Liver (tissue), 9 donors: ENCODE results near the gene SLC8A3. TPM values are rescaled to one million over a fixed set of nuclear protein-coding genes. Genes with fewer than 3 reads are reported as not detected.

Experiments used
- DNase-seq: peaks from one replicate; pipeline ENCODE4 v3.0.0-alpha.2; 2017; ENCODE audit warnings: low spot score
- H3K27ac ChIP-seq, 2 donors: one replicate each; pipeline ENCODE4 v1.7.0; 2013; ENCODE audit warnings: inconsistent platforms in 2 of 2, low read length in 2 of 2, control low read depth in 1 of 2, low read depth in 1 of 2, mild to moderate bottlenecking in 1 of 2
- H3K27me3 ChIP-seq, 4 donors: one replicate each; pipeline versions ENCODE4 v1.6.1 to v1.7.0; 2013; ENCODE audit warnings: low read length in 3 of 4, inconsistent platforms in 1 of 4, mild to moderate bottlenecking in 1 of 4, moderate library complexity in 1 of 4; ENCODE audit not compliant: control insufficient read depth in 4 of 4, insufficient read depth in 4 of 4
- H3K36me3 ChIP-seq, 4 donors: one replicate each; pipeline versions ENCODE4 v1.6.1 to v1.7.0; 2013; ENCODE audit warnings: low read length in 3 of 4, mild to moderate bottlenecking in 3 of 4, low read depth in 1 of 4, moderate library complexity in 1 of 4; ENCODE audit not compliant: control insufficient read depth in 4 of 4, insufficient read depth in 3 of 4
- H3K4me1 ChIP-seq, 4 donors: one replicate each; pipeline versions ENCODE4 v1.6.1 to v1.7.0; 2013; ENCODE audit warnings: low read length in 3 of 4, mild to moderate bottlenecking in 3 of 4, moderate library complexity in 1 of 4; ENCODE audit not compliant: control insufficient read depth in 4 of 4, insufficient read depth in 4 of 4
- H3K4me3 ChIP-seq, 3 donors: one replicate each; pipeline versions ENCODE4 v1.6.1 to v1.7.0; 2013; ENCODE audit warnings: low read length in 3 of 3, control low read depth in 1 of 3, low read depth in 1 of 3, mild to moderate bottlenecking in 1 of 3
- H3K9ac ChIP-seq, 2 donors: one replicate each; pipeline ENCODE4 v1.7.0; 2013; ENCODE audit warnings: low read length in 2 of 2, mild to moderate bottlenecking in 2 of 2, moderate library complexity in 2 of 2, control low read depth in 1 of 2, low read depth in 1 of 2
- H3K9me3 ChIP-seq, 4 donors: one replicate each; pipeline versions ENCODE4 v1.6.1 to v1.7.0; 2013; ENCODE audit warnings: low read length in 3 of 4; ENCODE audit not compliant: control insufficient read depth in 4 of 4
- CTCF ChIP-seq: fragments of 150-350 bp; IDR thresholded peaks from 2 replicates; pipeline ENCODE4 v1.5.1; 2017; ENCODE audit warnings: improper control_type of control experiment, low read depth, low read length; ENCODE audit not compliant: missing input control
- EGR1 ChIP-seq, 2 donors: IDR thresholded peaks; 2 replicates each; pipeline ENCODE4 v1.6.1; 2016 to 2018; ENCODE audit warnings: antibody characterized with exemption in 2 of 2, low read depth in 2 of 2
- FOXA1 ChIP-seq: IDR thresholded peaks from 2 replicates; pipeline ENCODE4 v1.6.1; 2016; ENCODE audit warnings: antibody characterized with exemption
- FOXA2 ChIP-seq: IDR thresholded peaks from 2 replicates; pipeline ENCODE4 v1.6.1; 2016; ENCODE audit warnings: antibody characterized with exemption
- GABPA ChIP-seq, 2 donors: IDR thresholded peaks in 1 of 2; conservative IDR thresholded peaks in 1 of 2; 2 replicates each; pipeline ENCODE4 v1.6.1; 2016; ENCODE audit warnings: antibody characterized with exemption in 2 of 2, mild to moderate bottlenecking in 1 of 2, moderate library complexity in 1 of 2
- HNF4A ChIP-seq, 2 donors: conservative IDR thresholded peaks; 2 replicates each; pipeline ENCODE4 v1.6.1; 2016; ENCODE audit warnings: antibody characterized with exemption in 2 of 2, mild to moderate bottlenecking in 2 of 2
- HNF4G ChIP-seq: IDR thresholded peaks from 2 replicates; pipeline ENCODE4 v1.6.1; 2016; ENCODE audit warnings: antibody characterized with exemption
- JUND ChIP-seq, 2 donors: IDR thresholded peaks; 2 replicates each; pipeline ENCODE4 v1.6.1; 2016; ENCODE audit warnings: antibody characterized with exemption in 2 of 2
- MAX ChIP-seq: IDR thresholded peaks from 2 replicates; pipeline ENCODE4 v1.6.1; 2016; ENCODE audit warnings: antibody characterized with exemption
- NR2F2 ChIP-seq: IDR thresholded peaks from 2 replicates; pipeline ENCODE4 v1.6.1; 2016; ENCODE audit warnings: antibody characterized with exemption
- REST ChIP-seq: IDR thresholded peaks from 2 replicates; pipeline ENCODE4 v1.6.1; 2016; ENCODE audit warnings: antibody characterized with exemption, mild to moderate bottlenecking
- RXRA ChIP-seq, 2 donors: IDR thresholded peaks; 2 replicates each; pipeline ENCODE4 v1.6.1; 2017 to 2018; ENCODE audit warnings: antibody characterized with exemption in 2 of 2, mild to moderate bottlenecking in 1 of 2
- TAF1 ChIP-seq: conservative IDR thresholded peaks from 2 replicates; pipeline ENCODE4 v1.6.1; 2016; ENCODE audit warnings: antibody characterized with exemption, mild to moderate bottlenecking
- YY1 ChIP-seq: IDR thresholded peaks from 2 replicates; pipeline ENCODE4 v1.6.1; 2016; ENCODE audit warnings: antibody characterized with exemption, mild to moderate bottlenecking
- WGBS: extraction: QIAGEN DNeasy Blood & Tissue Kit; methylation state at CpG from one replicate; pipeline ENCODE4 v1.1.7; 2013; 5-methylcytosine and 5-hydroxymethylcytosine counted together
- polyA plus RNA-seq, 2 donors: library from polyadenylated mRNA; stranded (reverse) in 1 of 2; unstranded in 1 of 2; fragments of 200-250 nt in 1 of 2; fragments of >200 nt in 1 of 2; fragmentation: Nextera tagmentation in 1 of 2; extraction: Ambion mirVana in 1 of 2; gene quantifications; one replicate each; pipeline versions ENCODE4 v1.2.1 to v1.2.3, GENCODE V29; 2013 to 2015
- total RNA-seq, 2 donors: library from RNA; depleted of rRNA; stranded (reverse); fragments of >200 nt; gene quantifications; one replicate each; pipeline ENCODE4 v1.2.3, GENCODE V29; 2014
- TF ChIP-seq, protein P1 (sequence below): IDR thresholded peaks from 2 replicates; pipeline ENCODE4 v1.6.1; 2016; ENCODE audit warnings: antibody characterized with exemption
- TF ChIP-seq, protein P2 (sequence below): IDR thresholded peaks from 2 replicates; pipeline ENCODE4 v1.6.1; 2016; ENCODE audit warnings: antibody characterized with exemption
- donor health status: healthy.
- donor health status: healthy.
- donor health status: healthy.
- donor health status: healthy.
- donor health status: healthy.

Gene SLC8A3
- total and polyA plus RNA-seq, 4 donors: 0.05 to 0.56 (median 0.10) TPM; not detected in 1

- H3K27me3 ChIP-seq: no peaks in the 10 kb centered on the region
- H3K36me3 ChIP-seq: no peaks in the 10 kb centered on the region
- DNase-seq: no peak
- H3K9ac ChIP-seq: no peak overlapping the region
- no peaks in the 10 kb centered on the region for H3K9me3 ChIP-seq
- H3K4me1 ChIP-seq: peaks cover 2 to 11% (median 8%) of the 10 kb centered on the region in 4 donors
- no peak overlapping the region for H3K4me3 ChIP-seq
- TF ChIP-seq RXRA (IDR thresholded peaks at IDR 0.05): no peak
- TF ChIP-seq TAF1: no peak
- no peak for TF ChIP-seq FOXA1
- no peak for TF ChIP-seq FOXA2
- 83% methylated on average over 12 of the region's 12 CpGs for WGBS
- no peak overlapping the region for H3K27ac ChIP-seq
Measured at GRCh38 chr14:70114621-70115156, 74.1 kb downstream of the SLC8A3 start.

DNA sequence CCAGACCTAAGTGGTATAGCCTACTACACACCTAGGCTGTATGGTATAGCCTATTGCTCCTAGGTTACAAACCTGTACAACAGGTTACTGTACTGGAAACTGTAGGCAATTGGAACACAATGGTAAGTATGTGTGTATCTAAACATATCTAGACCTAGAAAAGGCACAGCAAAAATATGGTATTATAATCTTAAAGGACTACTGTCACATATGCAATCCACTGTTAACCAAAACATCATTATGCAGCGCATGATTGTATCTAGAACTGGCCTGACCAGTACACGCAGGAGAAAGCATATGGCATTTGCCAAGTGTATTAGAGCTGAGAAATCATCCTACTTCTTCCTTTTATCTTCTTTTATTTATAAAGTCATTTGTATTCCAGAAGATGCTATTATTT, 75.5 kb downstream of the SLC8A3 start:
- Histone ChIP-seq H3K27me3 (no peaks in the 10 kb centered on the region), H3K36me3 (no peaks in the 10 kb centered on the region), H3K27ac (no peak overlapping the region), H3K9me3 (no peaks in the 10 kb centered on the region), H3K4me1 (peaks cover under 1 to 7% (median 5%) of the 10 kb centered on the region in 4 donors), H3K4me3 (no peak overlapping the region), H3K9ac (no peak overlapping the region)
- DNase-seq: no peak
- 95% methylated on average over 2 of the region's 2 CpGs for WGBS
- TF ChIP-seq, protein P1, sequence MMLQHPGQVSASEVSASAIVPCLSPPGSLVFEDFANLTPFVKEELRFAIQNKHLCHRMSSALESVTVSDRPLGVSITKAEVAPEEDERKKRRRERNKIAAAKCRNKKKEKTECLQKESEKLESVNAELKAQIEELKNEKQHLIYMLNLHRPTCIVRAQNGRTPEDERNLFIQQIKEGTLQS: no peak
- TF ChIP-seq HNF4G: no peak
- no peak for TF ChIP-seq EGR1 (IDR thresholded peaks at IDR 0.05; ENCODE audit: low read depth in 2 of 2)
- no peak for TF ChIP-seq GABPA (IDR thresholded peaks at IDR 0.05 in 1 of 2, conservative IDR thresholded peaks at IDR 0.05 in 1 of 2)
- TF ChIP-seq CTCF: no peak
- no peak for TF ChIP-seq JUND (IDR thresholded peaks at IDR 0.05)
- TF ChIP-seq HNF4A (conservative IDR thresholded peaks at IDR 0.05): no peak
- TF ChIP-seq YY1: no peak
- no peak for TF ChIP-seq NR2F2
- TF ChIP-seq MAX: no peak
- TF ChIP-seq TAF1: no peak
- TF ChIP-seq, protein P2, sequence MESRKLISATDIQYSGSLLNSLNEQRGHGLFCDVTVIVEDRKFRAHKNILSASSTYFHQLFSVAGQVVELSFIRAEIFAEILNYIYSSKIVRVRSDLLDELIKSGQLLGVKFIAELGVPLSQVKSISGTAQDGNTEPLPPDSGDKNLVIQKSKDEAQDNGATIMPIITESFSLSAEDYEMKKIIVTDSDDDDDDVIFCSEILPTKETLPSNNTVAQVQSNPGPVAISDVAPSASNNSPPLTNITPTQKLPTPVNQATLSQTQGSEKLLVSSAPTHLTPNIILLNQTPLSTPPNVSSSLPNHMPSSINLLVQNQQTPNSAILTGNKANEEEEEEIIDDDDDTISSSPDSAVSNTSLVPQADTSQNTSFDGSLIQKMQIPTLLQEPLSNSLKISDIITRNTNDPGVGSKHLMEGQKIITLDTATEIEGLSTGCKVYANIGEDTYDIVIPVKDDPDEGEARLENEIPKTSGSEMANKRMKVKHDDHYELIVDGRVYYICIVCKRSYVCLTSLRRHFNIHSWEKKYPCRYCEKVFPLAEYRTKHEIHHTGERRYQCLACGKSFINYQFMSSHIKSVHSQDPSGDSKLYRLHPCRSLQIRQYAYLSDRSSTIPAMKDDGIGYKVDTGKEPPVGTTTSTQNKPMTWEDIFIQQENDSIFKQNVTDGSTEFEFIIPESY: no peak

GRCh38 chr14:70108419-70108818, 80.3 kb downstream of the SLC8A3 start:
- H3K9ac ChIP-seq: no peak overlapping the region
- H3K4me3 ChIP-seq: no peak overlapping the region
- 79% methylated on average over 3 of the region's 3 CpGs for WGBS
- H3K4me1 ChIP-seq: no peaks in the 10 kb centered on the region
- no peaks in the 10 kb centered on the region for H3K27me3 ChIP-seq
- H3K9me3 ChIP-seq: no peaks in the 10 kb centered on the region
- H3K36me3 ChIP-seq: no peaks in the 10 kb centered on the region
- no peak for DNase-seq
- no peak overlapping the region for H3K27ac ChIP-seq
- no peak for TF ChIP-seq RXRA (IDR thresholded peaks at IDR 0.05)
- TF ChIP-seq, protein P2: no peak
- TF ChIP-seq JUND (IDR thresholded peaks at IDR 0.05): no peak
- no peak for TF ChIP-seq REST
- TF ChIP-seq MAX: no peak
- no peak for TF ChIP-seq EGR1 (IDR thresholded peaks at IDR 0.05; ENCODE audit: low read depth in 2 of 2)
